ENCODE results near the gene PTPA. TPM values are rescaled to one million over a fixed set of nuclear protein-coding genes. Genes with fewer than 3 reads are reported as not detected.

PTPA gene
- total RNA-seq, 1 donor from 2014 or later, result 220 TPM

- DNase-seq (ENCODE audit: low read depth), result no peak
- TF ChIP-seq CTCF (conservative IDR thresholded peaks at IDR 0.05; ENCODE audit: low read depth, low read length), result no peak
- peak overlapping the region; percentile 49 for H3K4me3 ChIP-seq (ENCODE audit: low read depth, low read length)
These were observed 67.6 kb downstream of the PTPA start for GRCh38 chr9:129178568-129179382.

- TF ChIP-seq CTCF (conservative IDR thresholded peaks at IDR 0.05; ENCODE audit: low read depth, low read length), result no peak
- H3K4me3 ChIP-seq (ENCODE audit: low read depth, low read length), result no peak overlapping the region
- DNase-seq (ENCODE audit: low read depth), result no peak
These were observed 70.0 kb downstream of the PTPA start for GRCh38 chr9:129181246-129181645.

GRCh38 chr9:129182122-129182521 lies 70.9 kb downstream of the PTPA start:
- TF ChIP-seq CTCF (conservative IDR thresholded peaks at IDR 0.05; ENCODE audit: low read depth, low read length), result no peak
- DNase-seq (ENCODE audit: low read depth), result no peak
- H3K4me3 ChIP-seq (ENCODE audit: low read depth, low read length), result no peak overlapping the region

- H3K4me3 ChIP-seq (ENCODE audit: low read depth, low read length), result no peak overlapping the region
- TF ChIP-seq CTCF (conservative IDR thresholded peaks at IDR 0.05; ENCODE audit: low read depth, low read length), result peak; percentile 45
- DNase-seq (ENCODE audit: low read depth), result no peak
These were observed 71.6 kb downstream of the PTPA start for GRCh38 chr9:129182625-129183494.

- no peak for DNase-seq (ENCODE audit: low read depth)
- no peak for TF ChIP-seq CTCF (conservative IDR thresholded peaks at IDR 0.05; ENCODE audit: low read depth, low read length)
- peak overlapping the region; percentile 44 for H3K4me3 ChIP-seq (ENCODE audit: low read depth, low read length)
These were observed 72.4 kb downstream of the PTPA start for GRCh38 chr9:129183495-129184218.

GRCh38 chr9:129184219-129184524 lies 73.0 kb downstream of the PTPA start:
- H3K4me3 ChIP-seq (ENCODE audit: low read depth, low read length), result no peak overlapping the region
- TF ChIP-seq CTCF (conservative IDR thresholded peaks at IDR 0.05; ENCODE audit: low read depth, low read length), result no peak
- no peak for DNase-seq (ENCODE audit: low read depth)
